ENCODE data around the gene MAP2.
A peak's percentile ranks its signal among the peaks of the same experiment; 100 is the strongest.
"Not testable (repeated sequence)": the region's sequence is repeated elsewhere in the genome, so short reads cannot be mapped to it uniquely, and the experiment has no call there.

MAP2 gene

DNA sequence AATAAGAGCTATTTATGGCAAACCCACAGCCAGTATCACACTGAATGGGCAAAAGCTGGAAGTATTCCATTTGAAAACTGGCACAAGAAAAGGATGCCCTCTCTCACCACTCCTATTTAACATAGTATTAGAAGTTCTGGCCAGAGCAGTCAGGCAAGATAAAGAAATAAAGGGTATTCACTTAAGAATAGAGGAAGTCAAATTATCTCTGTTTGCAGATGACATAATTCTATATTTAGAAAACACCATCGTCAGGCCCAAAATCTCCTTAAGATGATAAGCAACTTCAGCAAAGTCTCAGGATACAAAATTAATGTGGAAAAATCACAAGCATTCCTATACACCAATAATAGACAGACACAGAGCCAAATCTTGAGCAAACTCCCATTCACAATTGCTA is 68.4 kb downstream of the MAP2 start:
- not testable (repeated sequence) for DNase-seq

DNA sequence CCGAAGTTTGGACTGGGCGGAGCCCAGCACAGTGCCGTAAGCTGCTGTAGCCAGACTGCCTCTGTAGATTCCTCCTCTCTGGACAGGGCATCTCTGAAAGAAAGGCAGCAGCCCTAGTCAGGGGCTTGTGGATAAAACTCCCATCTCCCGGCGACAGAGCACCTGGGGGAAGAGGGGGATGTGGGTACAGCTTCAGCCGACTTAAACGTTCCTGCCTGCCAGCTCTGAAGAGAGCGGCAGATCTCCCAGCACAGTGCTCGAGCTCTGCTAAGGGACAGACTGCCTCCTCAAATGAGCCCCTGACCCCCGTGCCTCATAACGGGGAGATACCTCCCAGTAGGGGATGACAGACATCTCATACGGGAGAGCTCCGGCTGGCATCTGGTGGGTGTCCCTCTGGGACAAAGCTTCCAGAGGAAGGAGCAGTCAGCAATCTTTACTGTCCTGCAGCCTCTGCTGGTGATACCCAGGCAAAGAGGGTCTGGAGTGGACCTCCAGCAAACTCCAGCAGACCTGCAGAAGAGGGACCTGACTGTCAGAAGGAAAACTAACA is 71.3 kb downstream of the MAP2 start:
- DNase-seq, result not testable (repeated sequence)

DNA sequence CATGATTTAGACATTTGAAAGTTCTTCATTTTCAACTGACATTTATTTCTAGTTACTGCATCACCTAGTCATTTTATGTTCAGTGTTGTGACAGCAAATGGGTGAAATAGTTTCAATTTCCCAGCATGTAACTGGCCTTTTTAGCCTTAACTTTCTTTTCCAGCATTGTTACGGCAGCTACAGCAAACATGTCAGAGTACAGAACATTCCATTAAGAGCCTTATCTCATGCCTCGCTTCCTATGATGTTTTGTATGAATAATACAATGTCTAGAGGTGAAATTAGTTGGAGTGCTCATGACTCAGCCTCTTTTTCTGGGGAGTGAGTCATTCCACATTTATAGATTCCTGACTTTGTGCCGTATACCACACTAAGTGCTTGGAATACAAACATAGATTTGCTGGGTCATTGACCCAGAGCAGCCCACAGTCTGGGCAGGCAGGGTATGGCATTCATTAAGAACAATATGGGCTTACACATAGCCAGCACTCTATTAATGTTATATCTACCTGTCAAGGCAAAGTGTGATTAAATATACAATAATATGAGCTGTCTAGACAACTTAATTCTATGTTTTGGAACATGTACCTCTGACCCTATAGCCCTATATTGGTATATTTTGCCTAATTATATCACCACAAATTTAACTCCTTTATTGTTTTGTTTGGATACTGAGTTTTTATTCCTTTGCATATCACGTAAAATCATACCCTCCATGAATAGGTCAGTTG is 72.2 kb downstream of the MAP2 start:
- peak; percentile 83 for DNase-seq

DNA sequence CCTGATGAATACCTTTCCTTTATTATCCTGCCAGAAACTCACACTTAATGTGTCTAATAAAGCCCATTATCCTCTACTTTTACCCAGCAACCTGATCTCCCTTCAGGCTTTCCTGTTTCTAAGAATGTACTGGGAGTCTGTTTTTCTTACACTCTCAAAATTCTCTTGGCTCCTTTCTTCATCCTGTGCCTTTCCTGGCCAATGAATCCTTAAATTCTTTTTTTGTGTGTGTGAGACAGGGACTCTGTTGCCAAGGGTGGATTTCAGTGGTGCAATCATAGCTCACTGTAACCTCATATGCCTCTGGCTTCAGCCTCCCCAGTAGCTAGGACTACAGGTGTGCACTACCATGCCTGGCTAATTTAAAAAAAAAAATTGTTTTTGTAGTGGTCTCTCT is 72.7 kb downstream of the MAP2 start:
- DNase-seq, result no peak

DNA sequence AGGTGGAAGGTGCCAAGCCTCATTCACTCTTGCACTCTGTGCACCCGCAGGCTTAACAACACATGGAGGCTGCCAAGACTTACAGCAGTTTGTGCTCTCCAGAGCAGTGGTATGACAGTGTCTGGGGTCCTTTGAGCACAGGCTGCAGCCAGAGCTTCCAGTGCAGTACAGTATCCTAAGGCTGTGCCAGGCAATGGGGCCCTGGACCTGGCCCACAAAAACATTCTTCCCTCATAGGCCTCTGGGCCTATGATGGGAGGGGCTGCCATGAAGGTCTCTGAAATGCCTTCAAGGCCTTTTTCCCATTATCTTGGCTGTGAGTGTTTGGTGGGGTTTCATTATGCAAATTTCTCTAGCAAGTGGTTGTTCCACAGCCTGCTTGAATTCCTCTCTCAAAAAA is 74.8 kb downstream of the MAP2 start:
- no peak for DNase-seq

DNA sequence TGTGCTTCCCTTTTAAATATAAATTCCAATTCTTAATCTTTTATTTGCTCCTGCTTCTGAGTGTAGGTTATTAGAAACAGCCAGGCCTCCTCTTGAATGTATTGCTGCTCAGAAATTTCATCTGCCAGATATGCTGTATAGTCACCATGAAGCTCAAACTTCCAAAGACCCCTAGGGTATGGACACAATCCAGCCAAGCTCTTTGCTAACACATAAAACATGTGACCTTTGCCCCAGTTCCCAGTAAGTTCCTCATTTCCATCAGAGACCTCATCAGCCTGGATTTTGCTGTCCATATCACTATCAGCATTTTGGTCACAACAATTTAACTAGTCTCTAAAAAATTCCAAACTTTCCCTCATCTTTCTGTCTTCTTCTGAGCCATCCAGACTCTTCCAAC is 75.2 kb downstream of the MAP2 start:
- DNase-seq, result no peak

DNA sequence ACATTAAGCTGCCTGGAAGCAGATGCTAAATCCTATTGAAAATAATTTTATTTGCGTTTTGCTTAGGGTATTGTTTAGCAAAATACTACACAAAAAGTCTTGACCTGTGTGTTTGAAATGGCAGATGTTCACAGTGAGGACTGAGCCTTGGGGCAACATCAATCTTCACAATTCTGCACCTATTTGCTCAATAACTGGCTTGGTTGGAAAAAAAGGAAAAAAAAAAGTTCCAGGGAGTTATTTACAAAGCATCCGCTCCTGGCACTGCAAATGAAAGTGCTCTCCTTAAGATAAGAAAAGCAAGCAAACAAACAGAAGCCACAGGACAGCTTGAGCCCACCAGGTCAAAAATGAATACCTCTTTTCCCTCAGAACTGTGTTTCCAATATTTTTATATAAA is 77.7 kb downstream of the MAP2 start:
- DNase-seq, result peak; percentile 4

DNA sequence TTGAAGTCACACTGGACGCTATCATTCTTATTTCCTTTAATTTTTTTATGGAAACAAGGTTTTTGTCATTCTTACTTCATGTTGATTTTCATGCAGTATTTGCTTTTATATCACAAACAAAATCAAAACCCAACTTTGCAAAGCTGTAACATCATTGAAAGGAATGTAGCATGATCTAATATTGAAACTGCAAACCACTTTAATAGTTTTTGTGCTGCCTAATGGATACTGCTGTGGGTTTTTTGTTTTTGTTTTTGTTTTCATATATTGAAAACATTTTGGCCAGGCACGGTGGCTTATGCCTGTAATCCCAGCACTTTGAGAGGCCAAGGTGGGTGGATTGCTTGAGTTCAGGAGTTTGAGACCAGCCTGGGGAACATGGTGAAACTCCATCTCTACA is 81.6 kb downstream of the MAP2 start:
- DNase-seq, result no peak

DNA sequence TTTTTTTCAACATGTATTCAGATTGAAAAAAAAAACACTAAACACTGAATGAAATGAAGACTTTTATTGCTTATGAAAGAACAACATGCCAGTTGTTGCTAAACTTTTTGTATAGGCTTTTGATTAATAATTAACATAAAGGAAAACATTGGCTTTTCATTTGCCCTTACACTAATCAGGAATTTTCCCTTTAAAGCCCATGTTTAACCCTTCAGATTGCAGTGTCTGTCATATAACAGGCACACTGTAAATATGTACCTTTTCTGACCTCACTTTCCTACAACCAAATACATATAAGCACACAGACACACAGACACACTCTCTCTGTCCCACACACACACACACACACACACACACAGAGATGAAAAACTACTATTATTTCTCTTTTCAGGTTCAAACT is 84.4 kb downstream of the MAP2 start:
- no peak for DNase-seq

DNA sequence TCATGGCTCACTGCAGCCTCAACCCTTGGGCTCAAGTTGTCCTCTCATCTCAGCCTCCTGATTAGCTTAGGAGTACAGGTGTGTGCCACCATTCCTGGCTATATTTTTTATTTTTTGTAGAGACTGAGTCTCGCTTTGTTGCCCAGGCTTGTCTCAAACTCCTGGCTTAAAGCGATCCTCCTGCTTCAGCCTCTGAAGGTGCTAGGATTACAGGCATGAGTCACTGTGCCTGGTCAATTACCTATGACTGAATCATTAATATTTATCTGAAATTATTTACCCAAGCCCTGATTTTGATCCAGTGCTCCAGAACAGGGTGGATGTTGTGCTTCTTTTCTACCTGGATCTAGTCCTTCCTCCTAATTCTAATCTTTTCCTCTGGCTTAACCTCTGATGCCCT is 87.8 kb downstream of the MAP2 start:
- no peak for DNase-seq

DNA sequence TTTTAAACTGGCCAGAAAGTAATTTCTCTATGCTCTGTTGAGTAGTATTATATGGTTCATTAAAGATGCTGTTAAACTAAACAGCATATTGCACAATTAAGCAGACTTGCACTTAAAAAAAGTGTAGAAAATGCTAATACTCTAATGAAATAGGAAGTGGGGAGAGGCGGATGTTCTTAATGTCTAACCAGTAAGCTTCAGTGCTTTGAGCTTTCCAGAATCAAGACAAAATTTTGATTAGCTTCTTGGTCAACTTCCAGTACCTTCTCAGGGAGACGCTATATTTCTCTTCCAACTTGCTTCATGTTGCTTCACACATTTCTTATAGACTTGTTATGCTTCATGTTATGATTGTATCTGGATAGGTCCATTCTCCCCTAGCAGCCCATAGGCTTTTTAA is 89.1 kb downstream of the MAP2 start:
- no peak for DNase-seq

DNA sequence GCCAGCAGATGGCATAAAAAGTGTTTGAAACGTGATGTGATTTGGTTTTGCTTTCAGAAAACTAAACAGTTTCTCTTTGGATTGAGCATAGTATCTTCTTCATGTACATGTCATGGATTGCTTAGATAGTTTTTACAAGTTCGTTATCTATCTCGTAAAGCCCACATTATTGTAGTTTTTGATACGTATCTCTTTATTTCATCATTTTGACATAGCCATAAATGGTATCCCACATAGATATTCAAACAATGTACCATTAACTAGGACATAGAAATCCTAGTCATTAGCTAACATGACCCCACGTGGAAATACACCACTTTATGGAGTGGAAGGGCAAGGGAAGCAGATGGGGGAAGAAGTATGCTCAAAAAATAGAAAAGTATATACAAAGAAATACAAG is 93.6 kb downstream of the MAP2 start:
- DNase-seq, result no peak

DNA sequence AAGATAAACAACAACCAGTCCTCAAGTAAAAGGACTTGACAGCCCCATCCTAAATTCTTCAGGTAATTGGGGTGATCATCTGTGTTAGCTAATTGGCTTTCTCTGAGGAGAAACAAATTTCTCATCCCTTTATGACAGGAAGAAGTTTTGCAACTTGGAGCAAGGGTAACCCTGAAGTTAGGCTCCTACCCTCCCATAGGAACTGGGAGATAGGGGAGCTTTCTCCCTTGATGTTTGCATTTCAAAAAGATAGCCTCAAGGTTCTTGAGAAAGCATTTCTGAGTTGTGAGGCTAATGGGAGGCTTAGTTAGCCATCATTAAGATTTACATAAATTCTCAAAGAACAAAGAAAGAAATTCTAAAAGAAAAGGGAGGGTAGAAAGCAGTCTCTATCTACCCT is 95.4 kb downstream of the MAP2 start:
- DNase-seq, result no peak

DNA sequence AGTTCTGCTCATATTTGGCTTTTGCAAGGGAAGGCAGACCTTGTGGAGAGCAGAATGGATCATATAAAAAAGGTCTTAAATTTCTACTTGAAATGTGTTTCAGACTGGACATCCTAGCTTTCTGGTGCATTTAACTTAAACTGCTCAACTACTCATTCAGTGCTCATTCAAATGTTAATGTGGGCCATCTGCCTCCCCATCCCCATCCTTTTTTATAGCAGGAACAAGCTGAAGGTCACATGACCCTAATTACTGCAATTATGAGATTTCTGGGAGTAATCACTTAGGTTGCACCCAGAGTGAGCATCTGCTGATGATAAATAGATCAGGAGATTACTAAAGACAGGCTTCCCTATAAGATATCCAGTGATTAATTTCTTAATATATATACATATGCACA is 96.1 kb downstream of the MAP2 start:
- DNase-seq, result peak; percentile 20

DNA sequence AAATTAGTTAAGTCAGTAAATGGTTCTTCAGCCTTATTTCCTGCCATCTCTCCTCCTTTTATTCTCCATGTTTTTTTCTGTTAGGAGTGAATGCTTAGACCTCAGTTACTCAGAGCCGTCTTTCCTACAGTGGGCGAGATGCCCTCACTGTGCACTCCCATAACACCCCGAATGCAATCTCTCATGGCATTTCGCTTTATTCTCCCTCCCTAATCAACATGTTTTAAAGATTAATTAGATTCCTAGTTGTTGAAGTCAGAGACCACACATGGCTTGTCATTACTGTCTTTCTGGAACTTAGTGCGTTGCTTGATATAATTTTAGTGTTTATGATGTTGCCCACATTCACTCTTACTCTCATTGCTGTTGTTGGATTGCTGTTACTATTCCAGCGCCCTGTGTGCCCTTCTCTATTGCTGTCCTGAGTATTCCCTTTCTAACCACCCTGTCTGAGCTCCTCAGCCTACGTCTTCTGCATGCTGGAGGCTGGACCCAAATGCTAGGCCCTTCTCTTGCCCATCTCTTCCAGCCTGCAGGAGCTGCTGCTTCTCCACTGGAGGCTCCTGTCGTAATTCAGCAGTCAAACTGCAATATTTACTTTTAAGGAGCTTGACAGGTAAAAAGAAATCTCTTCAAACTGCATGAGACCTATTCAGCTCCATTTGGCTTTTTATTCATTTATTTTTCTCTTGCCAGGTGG is 99.3 kb downstream of the MAP2 start:
- peak; percentile 60 for DNase-seq

DNA sequence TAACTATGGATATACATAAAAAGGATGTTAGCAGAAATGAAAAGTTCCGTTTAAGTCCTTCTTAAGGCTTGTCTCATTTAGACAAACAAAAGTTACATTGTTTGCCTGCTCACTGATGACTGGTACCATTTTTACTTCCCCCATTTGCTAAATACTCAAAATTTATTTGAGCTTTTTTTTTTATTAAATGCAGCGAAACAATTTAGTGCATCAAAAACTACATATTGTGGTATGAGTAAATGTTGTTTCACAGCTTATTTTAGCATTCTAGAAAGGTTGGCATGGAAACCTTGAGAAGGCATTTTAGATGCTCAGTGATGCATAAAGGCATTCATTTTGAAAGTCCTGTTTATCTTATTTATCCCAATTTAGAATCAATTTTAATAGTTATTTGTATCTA is 100.0 kb downstream of the MAP2 start:
- DNase-seq, result peak; percentile 43

DNA sequence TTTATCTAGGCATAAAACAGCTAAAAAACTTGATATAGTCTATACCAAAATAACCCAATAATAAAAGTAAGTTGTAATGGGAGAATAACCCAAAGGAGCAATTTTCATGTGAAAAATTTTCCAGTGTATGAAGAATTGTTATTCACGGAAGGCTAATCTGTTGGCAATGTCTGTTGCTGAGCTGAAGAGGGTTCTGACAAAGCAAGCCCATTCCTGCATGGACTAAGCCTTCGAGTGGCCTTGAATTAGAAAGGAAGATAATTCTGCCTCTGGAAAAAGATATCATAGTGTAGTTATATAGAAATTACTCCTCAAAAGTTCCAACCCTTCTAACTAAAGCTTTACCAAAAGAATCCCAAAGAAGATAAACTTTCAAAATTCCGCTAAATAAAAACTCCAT is 101.5 kb downstream of the MAP2 start:
- no peak for DNase-seq

DNA sequence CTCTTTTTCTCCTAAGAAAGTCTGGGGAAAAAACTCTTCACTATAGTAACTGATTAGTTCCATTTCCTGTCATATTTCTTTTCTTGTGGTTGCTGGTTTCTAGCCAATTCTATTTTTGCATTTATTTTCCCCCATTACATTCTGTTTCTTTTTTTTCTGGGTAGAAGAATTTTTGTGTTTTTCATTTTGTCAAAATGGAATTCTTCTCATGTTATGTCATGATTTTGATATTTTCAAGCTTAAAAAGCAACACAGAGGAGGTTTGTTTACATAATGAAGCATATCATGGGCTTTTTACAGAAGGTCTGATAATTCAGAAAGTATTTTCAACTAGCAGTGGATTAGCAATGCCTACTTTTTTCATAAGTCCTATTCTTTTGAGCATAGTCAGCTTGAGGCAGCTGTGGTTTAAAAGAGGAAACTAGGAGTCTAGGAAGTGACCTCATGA is 102.0 kb downstream of the MAP2 start:
- DNase-seq, result no peak

DNA sequence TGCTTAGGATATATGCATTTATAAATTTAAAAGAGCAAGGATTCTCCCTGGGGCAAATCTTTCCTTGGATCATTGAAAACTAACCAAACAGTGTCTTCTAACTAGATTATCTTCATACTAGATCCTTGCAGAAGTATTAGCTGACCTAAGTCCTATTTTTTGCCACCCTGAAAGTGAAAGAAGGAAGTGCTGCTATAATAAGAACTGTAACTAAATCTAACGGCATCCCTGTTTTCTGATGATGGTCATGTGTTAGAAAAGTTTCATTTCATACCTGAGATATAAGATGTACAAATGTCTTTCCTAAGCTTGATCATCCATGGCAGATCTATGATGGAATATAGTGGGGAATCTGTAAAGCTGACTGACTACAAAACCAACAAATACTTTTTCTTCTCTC is 102.7 kb downstream of the MAP2 start:
- no peak for DNase-seq

DNA sequence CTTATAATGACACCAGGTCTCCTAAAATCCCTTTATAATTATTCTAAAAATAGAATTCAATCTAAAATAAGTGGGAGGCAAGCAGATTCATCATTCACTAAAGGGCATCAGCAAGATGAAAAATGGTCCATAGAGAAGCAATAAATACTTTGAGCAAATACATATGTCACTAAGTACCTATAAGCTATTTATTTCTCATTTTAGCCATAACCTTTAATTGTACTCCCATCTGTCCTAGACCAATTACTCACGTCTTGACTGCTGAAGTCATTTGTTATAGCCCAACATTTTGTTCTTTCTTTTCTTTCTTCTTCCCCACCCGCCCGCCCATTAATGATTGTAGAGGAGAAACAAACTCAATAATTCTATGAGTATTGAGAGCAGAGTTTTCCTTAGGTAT is 105.7 kb downstream of the MAP2 start:
- no peak for DNase-seq

DNA sequence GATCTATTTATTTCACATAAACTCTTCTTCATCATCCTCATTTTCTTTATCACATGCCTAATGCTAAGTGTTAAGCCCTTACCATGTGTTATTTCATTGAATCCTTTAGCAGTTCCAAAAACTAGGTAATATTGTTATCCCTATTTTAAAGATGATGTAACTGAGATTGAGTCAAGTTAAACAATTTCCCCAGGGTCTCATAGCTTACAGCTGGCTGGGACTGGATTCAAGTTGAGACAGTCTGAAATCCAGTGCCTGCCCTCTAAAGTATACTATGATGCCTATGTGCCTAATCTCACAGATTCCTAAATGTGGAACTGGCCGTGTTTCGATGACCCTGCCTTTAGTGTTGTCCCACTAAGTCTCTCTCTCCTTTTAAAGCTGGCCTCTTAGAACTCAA is 108.5 kb downstream of the MAP2 start:
- no peak for DNase-seq

DNA sequence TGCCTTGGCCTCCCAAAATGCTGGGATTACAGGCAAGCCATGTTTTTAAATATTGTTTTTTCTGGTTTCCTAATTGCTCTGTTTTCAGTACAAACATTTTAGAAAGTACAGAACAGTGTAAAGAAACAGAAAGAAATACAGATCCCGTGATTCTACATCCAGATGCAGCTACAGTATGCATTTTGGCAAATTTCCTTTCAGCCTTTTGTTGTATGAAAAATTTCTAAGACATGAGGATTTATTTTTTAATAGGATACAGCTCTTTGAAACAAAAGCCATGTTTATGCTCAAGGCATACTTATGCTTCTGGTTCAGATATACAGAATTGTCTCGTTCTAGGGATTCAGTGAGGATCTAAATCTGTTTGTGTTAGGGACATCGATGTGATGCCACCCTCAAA is 109.5 kb downstream of the MAP2 start:
- no peak for DNase-seq

DNA sequence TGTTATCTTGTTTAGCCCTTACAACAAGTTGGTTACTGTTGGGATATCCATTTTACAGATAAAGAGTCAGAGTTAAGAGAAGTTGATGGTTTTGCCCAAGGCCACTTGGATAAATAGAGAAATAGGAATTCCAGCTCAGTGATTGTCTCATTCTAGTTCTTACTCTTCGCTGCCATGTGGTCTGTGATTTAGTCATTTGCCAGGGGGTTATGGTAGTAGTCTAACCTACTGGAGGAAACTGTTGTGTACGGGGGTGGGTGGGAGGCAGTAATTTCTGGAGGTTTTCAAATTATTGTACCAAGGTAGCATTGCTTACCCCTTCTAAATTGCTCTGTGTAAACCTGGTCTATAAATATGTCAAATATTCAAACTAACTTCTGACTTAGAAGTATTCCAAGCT is 110.4 kb downstream of the MAP2 start:
- no peak for DNase-seq

DNA sequence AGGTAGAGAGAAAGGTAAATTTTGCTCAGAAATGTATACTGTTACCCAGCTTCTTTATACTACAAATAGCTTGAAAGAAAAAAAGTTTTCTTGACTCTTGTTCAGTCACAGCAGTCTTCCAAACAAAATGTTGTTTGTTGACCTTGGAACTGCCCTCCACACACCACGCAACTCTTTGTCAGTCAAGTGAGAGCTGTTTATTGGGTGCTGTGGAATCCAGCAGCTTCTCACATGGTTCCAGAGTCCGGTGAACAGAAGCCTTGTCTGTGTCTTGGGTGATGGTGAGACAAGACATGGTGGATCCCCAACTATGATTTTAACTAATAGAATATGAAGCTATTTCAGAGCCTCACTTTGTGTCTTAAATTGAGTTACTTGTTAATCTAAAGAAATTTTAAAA is 112.5 kb downstream of the MAP2 start:
- DNase-seq, result no peak

DNA sequence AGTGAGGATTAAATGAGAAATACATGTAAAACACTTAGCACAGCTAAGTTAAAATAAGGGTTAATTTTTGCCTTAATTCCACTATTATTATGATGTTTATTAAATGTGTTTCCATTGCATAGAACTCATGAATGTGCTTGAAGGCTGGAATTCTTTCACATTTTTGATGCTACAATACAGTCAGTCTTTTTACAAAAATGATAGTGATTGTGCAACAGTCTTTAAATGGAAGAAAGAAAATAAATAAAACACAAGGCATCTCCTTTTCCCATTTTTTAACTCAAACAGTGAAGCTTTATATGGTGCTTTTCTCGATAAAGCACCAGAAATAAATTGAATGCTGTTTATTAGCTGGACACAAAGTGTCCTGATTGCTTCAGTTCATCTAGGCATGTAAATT is 123.9 kb downstream of the MAP2 start:
- DNase-seq, result no peak

All from NCI-H345 (cell line).